GM12864 (cell line): ENCODE results near the gene SNED1.

ENCODE experiments used
- DNase-seq: peaks from one replicate; pipeline ENCODE4 v3.0.0-alpha.2; 2011; ENCODE audit warnings: low read depth
- H3K4me3 ChIP-seq: 2 replicates; pipeline ENCODE4 v1.5.1; 2011; ENCODE audit warnings: mild to moderate bottlenecking, low read depth, low read length, control low read depth
- CTCF ChIP-seq: IDR thresholded peaks from 2 replicates; pipeline ENCODE4 v1.5.1; 2011; ENCODE audit warnings: low read depth, mild to moderate bottlenecking, moderate library complexity, low read length, control low read depth, inconsistent platforms; ENCODE audit errors: missing control alignments

The SNED1 gene

DNA sequence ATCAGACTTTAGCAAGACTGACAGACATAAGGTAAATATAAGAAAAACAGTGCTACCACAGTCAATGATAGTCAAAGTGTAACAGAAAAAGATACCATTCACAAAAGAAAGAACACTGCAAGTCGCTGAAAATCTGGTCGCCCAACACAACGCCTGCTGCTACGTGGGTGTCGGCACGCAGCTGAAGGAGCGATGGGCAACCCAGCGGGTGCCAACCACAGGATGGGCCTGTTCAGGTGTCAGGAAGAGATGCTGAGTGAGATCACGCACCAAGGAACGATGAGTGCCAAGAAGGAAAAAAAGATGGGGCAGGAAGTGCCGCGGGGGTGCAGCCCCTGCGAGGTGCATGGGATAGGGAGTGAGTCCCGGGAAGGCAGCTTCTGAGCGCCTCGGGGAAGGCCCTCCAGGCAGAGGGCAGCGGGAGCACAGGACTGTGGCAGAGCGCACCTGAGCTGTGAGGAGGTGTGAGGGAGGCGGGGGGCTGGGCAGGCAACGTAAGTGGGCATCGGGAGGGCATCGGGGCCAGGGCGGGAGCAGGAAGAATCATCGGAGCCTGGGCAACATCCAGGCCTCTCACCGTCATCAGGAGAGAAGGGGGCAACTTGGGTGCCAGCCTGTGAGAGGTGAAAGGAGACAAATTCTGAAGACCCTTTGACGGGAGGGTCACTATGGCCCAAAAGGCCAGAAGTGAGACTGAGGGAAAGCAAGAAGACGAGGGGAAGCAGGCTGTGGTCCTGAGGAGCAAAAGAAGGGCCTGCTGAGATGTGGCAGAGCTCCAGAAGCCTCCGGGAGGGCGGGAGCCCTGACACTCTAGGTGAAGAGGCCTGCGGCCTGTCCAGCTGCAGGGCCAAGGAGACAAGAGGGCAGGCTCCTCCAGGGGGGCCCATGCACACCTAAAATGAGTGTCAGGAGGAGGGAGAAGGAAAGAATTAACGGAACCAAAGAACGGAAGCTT is 118.5 kb downstream of the SNED1 start:
- H3K4me3 ChIP-seq: no peak overlapping the region
- no peak for TF ChIP-seq CTCF
- no peak for DNase-seq

DNA sequence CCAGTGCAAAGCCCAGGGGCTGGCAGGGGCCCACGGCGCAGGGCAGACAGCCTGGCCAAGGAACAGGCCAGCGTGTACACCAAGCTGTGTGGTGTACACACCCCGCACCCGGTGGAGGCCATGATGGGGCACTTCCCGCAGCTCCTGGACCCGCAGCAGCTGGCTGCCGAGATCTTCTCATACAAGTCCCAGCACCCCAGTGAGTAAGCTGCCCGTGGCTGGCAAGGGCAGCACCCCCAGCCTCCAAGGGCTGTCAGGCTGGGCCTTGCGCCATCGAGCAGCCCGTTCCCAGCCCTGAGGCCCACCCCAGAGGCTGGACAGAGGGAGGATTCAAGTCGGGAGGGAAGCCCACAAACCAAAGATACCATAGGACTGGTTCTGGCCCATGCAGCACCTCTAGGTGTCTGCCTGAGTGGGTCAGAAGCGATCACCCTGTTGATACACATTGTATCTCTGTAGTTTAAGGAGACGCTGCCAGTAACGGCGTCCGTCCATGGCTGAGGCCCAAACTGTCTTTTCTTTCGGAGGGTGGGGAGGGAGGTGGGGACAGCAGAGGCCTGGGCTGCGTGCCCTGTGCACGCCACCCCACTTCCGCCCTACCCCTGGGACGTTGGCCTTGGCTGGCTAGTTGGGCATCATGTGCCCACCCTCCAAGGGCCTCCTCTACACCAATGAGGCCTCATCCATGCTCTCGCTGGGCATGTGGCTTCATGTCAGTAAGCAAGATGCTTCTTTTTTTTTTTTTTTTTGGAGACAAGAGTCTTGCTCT is 120.5 kb downstream of the SNED1 start:
- DNase-seq: no peak

DNA sequence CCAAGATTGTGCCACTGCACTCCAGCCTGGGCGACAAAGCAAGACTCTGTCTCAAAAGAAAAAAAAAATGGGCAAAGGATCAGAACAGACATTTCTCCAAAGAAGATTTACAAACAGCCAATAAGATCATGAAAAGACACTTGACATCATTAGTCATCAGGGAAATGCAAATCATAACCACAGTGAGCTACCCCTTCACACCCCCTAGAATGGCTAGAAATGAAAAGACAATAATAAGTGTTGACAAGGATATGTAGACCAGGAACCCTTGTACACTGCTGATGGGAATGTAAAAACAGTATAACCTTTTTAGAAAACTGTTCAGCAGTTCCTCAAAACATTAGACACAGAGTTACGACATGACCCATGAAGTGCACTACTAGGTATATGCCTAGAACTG is 122.0 kb downstream of the SNED1 start:
- no peak for TF ChIP-seq CTCF
- no peak overlapping the region for H3K4me3 ChIP-seq
- DNase-seq: no peak

More for the DNA sequence above, 120.5 kb downstream of the SNED1 start:
- H3K4me3 ChIP-seq: no peak overlapping the region
- no peak for TF ChIP-seq CTCF

GRCh38 chr2:241121008-241121407 is 122.6 kb downstream of the SNED1 start:
- no peak overlapping the region for H3K4me3 ChIP-seq
- no peak for TF ChIP-seq CTCF
- no peak for DNase-seq

DNA sequence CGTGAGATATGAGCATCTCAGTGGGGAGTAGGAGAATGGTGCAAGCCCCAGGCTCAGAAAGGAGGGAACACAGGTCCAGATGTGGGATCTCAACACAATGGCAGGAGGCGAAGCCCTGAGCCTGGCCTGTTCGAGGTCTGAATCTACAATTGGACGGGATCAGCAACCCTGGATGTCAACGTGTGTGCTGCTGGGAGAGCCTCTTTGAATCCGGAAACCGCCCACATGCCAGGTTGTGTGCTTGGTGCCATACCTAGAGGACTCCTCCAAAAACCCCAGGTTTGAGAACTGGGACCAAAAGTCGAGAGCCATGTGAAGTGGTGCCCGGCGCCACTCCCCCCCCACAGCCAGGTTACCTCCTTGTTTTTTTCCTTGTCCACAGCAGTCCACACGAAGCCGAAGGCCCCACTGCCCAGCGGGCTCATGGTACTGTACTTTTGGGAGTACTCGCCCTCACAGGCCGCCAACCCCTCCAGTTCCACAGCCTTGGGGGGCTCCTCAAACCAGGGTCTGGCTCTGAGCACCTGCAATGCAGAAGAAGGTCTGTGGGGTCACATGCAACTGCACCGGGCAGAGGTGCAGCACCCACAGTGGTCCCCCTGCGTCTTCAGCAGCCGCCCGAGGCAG is 124.1 kb downstream of the SNED1 start:
- no peak for TF ChIP-seq CTCF
- H3K4me3 ChIP-seq: no peak overlapping the region
- no peak for DNase-seq

DNA sequence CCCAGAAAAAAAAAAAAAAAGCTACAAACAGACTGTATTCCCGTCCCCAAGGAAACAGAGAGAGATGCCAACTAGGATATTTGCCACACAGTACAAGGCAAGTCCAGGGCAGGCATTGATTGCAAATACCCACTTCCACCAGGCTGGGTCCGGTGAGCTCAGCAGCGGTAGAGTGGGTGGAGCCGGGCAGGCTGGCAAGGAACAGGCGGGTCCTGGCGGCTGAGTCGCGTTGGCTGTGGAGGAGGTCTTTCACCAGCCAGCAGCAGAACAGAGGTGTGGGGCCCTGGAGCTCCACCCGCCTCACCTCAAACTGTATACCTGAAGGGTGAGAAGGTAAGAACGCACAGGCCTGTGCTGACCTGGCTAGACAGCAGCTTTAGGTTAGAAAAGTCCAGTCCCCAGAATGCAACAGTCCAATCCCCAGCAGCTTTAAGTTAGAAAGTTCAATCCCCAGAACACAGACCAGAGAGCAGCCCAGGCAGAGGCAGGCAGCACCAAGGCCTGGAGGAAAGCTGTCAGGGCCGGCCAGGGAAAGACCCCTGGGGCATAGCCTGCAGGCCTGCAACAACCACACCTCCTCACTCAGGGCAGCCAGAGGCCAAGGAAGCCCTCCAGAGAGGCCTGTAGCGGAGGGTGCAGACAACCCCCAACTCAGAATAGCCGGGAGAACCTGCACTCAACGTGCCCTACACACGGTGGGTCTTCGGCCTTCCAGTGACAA is 125.6 kb downstream of the SNED1 start:
- no peak overlapping the region for H3K4me3 ChIP-seq
- no peak for TF ChIP-seq CTCF
- DNase-seq: no peak
